Choroid plexus epithelial cell (primary cell): ENCODE data around the gene PRF1.

Source experiments
- DNase-seq: peaks from one replicate; pipeline ENCODE4 v3.0.0-alpha.2; 2010; ENCODE audit warnings: low read depth
- H3K4me3 ChIP-seq: 2 replicates; pipeline ENCODE4 v1.5.1; 2011; ENCODE audit warnings: low read depth, mild to moderate bottlenecking, control low read depth, low read length, moderate library complexity
- TF ChIP-seq, protein P1 (sequence below): conservative IDR thresholded peaks from 2 replicates; pipeline ENCODE4 v1.5.1; 2011; ENCODE audit warnings: low read depth, mild to moderate bottlenecking, control low read depth, inconsistent platforms, low read length, moderate library complexity

PRF1 gene

GRCh38 chr10:70600512-70601395 is 1.8 kb downstream of the PRF1 start:
- DNase-seq, result no peak
- H3K4me3 ChIP-seq, result no peak overlapping the region

GRCh38 chr10:70599791-70600190 is 2.8 kb downstream of the PRF1 start:
- DNase-seq, result no peak
- TF ChIP-seq, protein P1, sequence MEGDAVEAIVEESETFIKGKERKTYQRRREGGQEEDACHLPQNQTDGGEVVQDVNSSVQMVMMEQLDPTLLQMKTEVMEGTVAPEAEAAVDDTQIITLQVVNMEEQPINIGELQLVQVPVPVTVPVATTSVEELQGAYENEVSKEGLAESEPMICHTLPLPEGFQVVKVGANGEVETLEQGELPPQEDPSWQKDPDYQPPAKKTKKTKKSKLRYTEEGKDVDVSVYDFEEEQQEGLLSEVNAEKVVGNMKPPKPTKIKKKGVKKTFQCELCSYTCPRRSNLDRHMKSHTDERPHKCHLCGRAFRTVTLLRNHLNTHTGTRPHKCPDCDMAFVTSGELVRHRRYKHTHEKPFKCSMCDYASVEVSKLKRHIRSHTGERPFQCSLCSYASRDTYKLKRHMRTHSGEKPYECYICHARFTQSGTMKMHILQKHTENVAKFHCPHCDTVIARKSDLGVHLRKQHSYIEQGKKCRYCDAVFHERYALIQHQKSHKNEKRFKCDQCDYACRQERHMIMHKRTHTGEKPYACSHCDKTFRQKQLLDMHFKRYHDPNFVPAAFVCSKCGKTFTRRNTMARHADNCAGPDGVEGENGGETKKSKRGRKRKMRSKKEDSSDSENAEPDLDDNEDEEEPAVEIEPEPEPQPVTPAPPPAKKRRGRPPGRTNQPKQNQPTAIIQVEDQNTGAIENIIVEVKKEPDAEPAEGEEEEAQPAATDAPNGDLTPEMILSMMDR, result no peak
- no peak overlapping the region for H3K4me3 ChIP-seq

More at GRCh38 chr10:70600512-70601395, 1.8 kb downstream of the PRF1 start:
- TF ChIP-seq, protein P1, result no peak

DNA sequence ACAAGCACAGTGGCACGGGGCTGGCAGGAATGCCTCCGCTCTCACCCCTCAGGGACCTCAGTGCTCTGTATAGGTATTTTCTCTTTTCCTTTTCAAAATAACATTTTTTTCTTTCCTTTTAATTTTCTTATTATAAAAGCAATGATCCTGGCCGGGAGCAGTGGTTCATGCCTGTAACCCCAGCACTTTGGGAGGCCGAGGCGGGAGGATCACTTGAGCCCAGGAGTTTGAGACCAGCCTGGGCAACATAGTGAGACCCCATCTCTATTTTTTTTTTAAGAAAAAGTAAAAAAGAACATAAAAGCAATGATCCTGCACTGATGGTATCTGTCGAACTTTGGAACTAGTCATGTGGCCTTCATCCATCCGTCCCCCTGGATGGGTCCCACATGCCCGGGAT is 3.2 kb downstream of the PRF1 start:
- DNase-seq, result no peak
- H3K4me3 ChIP-seq, result no peak overlapping the region
- TF ChIP-seq, protein P1, result no peak

DNA sequence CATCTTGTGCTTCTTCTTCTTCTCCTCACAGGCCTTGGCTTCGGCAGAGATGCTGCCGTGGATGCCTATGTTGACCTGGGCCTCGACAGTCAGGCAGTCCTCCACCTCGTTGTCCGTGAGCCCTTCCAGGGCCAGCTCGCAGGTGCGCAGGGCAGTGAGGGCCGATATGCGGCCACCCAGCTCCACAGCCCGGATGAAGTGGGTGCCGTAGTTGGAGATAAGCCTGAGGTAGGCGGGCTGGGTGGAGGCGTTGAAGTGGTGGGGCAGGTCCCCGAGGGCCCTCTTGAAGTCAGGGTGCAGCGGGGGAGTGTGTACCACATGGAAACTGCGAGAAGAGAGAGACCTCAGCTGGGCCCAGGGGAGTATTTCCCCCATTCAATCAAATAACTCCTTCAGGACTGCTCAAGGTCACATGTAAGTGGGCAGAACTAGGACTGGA is 3.7 kb downstream of the PRF1 start:
- no peak for DNase-seq
- no peak overlapping the region for H3K4me3 ChIP-seq
- TF ChIP-seq, protein P1, result no peak

DNA sequence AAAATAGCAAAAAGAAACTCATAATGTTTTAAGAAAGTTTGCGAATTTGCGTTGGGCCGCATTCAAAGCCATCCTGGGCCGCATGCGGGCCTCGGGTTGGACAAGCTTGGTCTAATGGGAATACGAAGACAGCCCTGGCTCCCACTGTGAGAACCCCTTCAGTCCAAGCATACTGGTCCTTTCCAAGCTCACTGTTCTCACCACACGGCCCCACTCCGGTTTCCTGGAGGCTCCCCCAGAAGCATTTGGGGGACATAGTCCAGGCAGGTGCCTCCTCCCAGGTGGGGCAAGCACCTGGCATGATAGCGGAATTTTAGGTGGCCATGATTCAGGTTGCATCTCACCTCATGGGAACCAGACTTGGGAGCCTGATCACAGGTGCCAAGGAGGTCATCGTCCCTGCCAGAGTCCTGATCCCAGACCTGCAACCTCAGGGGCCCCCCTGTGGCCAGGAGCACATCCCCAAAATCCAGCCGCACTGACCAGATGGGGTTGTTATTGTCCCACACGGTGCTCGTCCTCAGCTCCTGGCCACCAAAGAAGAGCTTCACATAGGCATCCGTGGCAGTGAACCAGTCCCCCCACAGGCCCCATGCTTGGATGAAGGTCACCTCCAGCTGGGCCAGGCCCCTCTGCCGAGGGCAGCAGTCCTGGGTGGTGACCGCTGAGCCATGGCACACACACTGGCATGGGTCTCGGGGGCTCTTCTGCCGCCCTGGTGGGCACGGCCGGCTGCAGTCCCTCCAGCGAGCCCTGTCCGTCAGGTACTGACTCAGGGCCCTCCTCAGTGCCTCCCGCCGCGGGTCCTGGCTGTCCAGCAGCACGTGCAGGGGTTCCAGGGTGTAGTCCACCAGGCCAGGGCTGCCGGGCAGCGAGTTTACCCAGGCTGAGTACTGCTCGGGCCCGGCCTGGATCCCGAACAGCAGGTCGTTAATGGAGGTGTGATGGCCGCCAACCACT is 4.4 kb downstream of the PRF1 start:
- no peak overlapping the region for H3K4me3 ChIP-seq
- TF ChIP-seq, protein P1, result no peak
- DNase-seq, result no peak

GRCh38 chr10:70596860-70597809 is 5.4 kb downstream of the PRF1 start:
- TF ChIP-seq, protein P1, result no peak
- no peak for DNase-seq
- H3K4me3 ChIP-seq, result no peak overlapping the region
